NCI-H2081 (cell line): ENCODE measurements around the gene TINAGL1.
A peak's percentile ranks its signal among the peaks of the same experiment; 100 is the strongest.

ENCODE experiments used
- DNase-seq, 2 experiments: peaks; one replicate each; lab custom pipeline; 2025; lab: John Stamatoyannopoulos, UW

The TINAGL1 gene

GRCh38 chr1:31576201-31576669, at the start of gene TINAGL1:
Gene TINAGL1 (plus strand): TSS chr1:31576515. CDS start chr1:31577149, 634 bp downstream.
- DNase-seq = no peak

- no peak for DNase-seq
Observed at GRCh38 chr1:31529999-31530684, 46.2 kb upstream of the TINAGL1 start.

- peak; percentile 7 to 26 for DNase-seq
Observed at GRCh38 chr1:31531177-31531999, 44.9 kb upstream of the TINAGL1 start.

GRCh38 chr1:31532173-31532572, 44.1 kb upstream of the TINAGL1 start:
- no peak for DNase-seq

- no peak for DNase-seq
Observed at GRCh38 chr1:31535561-31535960, 40.8 kb upstream of the TINAGL1 start.

GRCh38 chr1:31539329-31539728, 37.0 kb upstream of the TINAGL1 start:
- DNase-seq = no peak

GRCh38 chr1:31541194-31541593, 35.1 kb upstream of the TINAGL1 start:
- no peak for DNase-seq

- DNase-seq = no peak
Observed at GRCh38 chr1:31545927-31546540, 30.3 kb upstream of the TINAGL1 start.

GRCh38 chr1:31548534-31548906, 27.8 kb upstream of the TINAGL1 start:
- DNase-seq = no peak

GRCh38 chr1:31548907-31549808, 27.2 kb upstream of the TINAGL1 start:
- DNase-seq = peak; percentile 88 to 91

GRCh38 chr1:31549809-31550620, 26.3 kb upstream of the TINAGL1 start:
- DNase-seq = no peak

GRCh38 chr1:31551208-31551607, 25.1 kb upstream of the TINAGL1 start:
- no peak for DNase-seq

GRCh38 chr1:31552489-31552888, 23.8 kb upstream of the TINAGL1 start:
- DNase-seq = no peak

GRCh38 chr1:31556481-31557006, 19.8 kb upstream of the TINAGL1 start:
- no peak for DNase-seq

GRCh38 chr1:31559715-31560114, 16.6 kb upstream of the TINAGL1 start:
- no peak for DNase-seq

GRCh38 chr1:31560394-31560793, 15.9 kb upstream of the TINAGL1 start:
- DNase-seq = no peak

- no peak for DNase-seq
Observed at GRCh38 chr1:31562707-31563360, 13.5 kb upstream of the TINAGL1 start.

- no peak for DNase-seq
Observed at GRCh38 chr1:31564606-31564989, 11.7 kb upstream of the TINAGL1 start.

- DNase-seq = no peak
Observed at GRCh38 chr1:31567956-31568570, 8.3 kb upstream of the TINAGL1 start.
